ENCODE results near the gene PRR5. TPM values are rescaled to one million over a fixed set of nuclear protein-coding genes. Genes with fewer than 3 reads are reported as not detected.
"Not testable (repeated sequence)": the region's sequence is repeated elsewhere in the genome, so short reads cannot be mapped to it uniquely, and the experiment has no call there.

Gene PRR5
- total RNA-seq, 1 experiment from 2014 or later, result 57.9 TPM

DNA sequence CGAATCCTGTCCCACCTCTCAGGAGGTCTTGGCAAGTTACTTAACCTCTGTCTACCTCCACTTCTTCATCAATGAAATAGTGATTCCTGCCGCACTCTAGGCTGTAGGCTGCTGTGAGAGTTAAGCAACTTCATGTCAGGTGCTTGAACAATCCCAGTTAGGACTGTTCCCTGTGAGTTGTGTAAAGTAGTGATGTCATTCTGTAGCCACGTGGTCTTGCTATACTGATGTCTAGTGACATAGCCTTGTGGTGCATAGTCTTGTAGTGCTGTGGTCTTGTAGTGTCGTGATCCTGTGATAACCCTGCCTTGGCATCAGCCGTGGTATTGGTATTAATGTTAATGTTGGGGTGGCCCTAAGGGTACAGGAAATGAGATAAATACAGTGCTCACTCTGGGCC lies 30.3 kb upstream of the PRR5 start:
- in situ Hi-C loops (cut with HindIII; ENCODE audit: low sequenced_read_pairs), result no loop called here
- DNase-seq (ENCODE audit: low spot score), result no peak

DNA sequence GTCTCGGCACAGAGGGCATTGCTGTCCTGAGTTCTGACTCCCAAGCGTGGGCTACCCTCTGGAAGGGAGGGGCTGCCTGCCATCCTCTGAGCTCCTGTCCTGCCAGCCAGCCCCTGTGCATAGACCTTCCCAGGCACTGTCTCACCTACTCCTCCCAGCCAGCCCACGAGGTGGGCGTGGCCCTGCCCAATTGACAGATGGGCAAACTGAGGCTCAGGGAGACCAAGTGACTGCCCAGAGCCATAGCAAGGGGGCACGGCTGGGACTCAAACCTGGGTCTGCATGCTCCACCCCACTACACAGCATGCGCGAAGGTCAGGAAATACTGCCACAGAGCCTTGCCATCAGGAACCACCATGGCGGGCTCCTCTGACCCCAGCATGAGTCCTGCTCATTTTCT lies 29.4 kb upstream of the PRR5 start:
- in situ Hi-C loops (cut with HindIII; ENCODE audit: low sequenced_read_pairs), result no loop called here

DNA sequence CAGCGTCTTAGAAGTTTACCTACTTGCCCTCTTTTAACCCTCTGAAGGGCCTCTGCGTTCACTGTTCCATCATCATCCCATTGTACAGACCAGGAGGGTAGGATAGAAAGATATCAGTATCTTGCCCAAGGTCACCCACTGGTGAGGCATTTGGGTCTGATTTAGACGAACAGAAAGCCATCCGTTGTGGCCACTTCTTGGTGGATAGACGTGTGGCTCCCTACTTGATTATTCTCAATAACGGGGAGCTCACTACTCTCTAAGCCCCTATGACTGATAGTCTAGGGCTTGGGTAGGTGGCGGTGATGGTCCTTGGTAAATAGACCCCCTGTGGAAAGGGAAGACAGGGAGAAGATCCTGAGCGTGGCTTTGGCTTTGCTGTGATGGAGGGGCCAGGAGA lies 28.6 kb upstream of the PRR5 start:
- no peak for DNase-seq (ENCODE audit: low spot score)
- in situ Hi-C loops (cut with HindIII; ENCODE audit: low sequenced_read_pairs), result no loop called here

More for the DNA sequence above, 29.4 kb upstream of the PRR5 start:
- no peak for DNase-seq (ENCODE audit: low spot score)

DNA sequence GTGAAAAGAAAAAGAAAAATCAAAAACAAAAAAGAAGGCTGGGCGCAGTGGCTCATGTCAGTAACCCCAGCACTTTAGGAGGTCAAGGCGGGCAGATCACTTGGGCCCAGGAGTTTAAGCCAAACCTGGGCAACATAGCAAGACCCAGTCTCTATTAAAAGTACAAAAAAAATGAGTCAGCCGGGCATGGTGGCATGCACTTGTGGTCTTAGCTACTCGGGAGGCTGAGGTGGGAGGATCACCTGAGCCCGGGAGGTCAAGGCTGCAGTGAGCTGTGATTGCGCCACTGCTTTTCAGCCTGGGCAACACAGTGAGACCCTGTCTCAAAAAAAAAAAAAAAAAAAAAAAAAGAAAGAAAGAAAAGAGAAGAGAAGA lies 26.0 kb upstream of the PRR5 start:
- in situ Hi-C loops (cut with HindIII; ENCODE audit: low sequenced_read_pairs); DNase-seq (ENCODE audit: low spot score): not testable (repeated sequence)

DNA sequence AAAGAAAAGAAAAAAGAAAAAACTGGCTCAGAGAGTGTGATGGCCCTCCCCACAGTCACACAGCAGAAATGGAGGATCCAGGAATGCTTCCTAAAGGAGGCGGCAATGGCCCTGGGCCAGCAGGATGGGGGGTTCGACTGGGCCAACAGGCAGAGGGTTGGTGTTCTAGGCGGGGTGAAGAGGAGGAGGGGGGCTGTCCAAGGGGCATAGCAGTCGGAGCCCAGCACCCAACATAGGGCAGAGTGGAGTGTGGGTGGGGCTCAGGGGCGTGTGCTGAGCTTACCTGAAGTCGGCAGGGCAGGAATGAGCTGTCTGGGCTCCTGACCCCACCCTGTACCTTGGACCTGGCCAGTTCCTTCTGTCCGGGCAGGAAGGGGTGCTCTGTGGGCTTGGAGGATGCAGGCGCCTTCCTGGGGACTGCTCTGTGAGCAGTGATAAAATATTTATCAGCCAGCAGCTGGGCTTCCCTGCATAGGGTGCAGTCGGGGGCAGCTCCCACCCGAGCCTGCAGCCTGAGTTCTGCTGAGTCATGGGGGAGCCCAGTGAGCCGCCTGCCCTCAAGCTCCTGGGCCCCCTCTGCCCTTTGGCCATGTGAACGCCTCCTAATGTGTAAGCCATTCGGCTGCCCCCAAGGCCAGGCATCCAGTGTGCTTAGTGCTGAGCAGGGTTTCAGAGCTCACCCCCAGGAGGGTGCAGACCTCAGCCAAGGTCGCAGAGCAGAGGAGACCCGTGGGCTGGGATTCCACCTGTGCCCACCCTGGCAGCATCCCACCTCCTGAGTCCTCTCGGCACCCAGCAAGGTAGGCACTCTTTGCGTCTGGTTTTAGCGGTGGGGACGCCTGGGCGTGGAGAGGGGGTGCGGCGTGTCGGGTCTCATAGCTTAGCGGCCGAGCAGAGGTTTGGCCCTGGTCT lies 25.3 kb upstream of the PRR5 start:
- in situ Hi-C loops (cut with HindIII; ENCODE audit: low sequenced_read_pairs), result no loop called here
- no peak for DNase-seq (ENCODE audit: low spot score)

DNA sequence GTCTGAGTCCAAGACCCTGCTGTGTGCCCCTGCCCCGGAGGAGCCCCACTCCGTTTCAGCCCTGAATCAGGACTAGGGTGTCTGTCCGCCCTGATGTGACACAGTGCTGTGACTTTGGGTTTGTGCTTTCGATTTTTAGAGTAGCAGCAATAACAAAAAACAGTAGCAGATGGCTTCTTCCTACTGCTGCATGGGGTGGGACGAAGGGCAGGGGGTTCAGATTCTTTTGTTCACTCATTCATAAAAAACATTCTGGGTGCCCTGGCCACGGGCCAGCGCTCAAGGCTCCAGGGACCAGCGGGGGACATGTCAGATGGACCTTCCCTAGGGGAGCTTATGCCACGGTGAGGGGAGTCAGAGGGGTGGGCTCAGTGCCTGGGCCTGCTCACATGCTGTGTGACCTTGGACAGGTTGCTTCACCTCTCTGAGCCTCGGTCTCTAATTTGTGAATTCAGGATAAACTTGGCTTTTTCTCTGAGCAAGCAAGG lies 24.6 kb upstream of the PRR5 start:
- in situ Hi-C loops (cut with HindIII; ENCODE audit: low sequenced_read_pairs), result no loop called here
- DNase-seq (ENCODE audit: low spot score), result no peak

DNA sequence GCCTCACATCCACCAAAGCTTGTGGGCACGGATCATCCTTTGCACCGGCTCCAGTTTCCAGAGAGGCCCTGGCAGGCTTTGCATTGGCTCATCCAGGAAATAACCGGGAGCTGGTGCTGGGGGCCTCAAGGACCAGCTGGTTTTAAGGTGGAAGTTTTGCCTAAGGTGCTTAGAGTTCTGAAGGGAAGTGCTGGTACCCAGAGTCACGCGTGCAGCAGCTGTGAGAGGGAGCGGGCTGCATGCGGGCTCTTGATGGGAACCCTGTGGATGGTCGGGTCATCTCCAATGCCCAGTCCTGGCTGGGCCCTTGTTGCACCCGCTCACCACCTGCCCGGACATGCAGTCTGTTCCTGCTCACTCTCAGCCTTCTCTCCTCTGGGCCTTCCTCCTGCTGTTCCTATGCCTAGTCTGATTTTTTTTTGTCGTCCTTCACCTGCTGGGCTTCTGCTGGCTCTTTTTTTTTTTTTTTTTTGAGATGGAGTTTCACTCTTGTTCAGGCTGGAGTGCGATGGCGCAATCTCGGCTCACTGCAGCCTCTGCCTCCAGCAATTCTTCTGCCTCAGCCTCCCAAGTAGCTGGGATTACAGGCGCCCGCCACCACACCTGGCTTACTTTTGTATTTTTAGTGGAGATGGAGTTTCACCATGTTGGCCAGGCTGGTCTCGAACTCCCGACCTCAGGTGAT lies 24.0 kb upstream of the PRR5 start:
- in situ Hi-C loops (cut with HindIII; ENCODE audit: low sequenced_read_pairs), result no loop called here
- DNase-seq (ENCODE audit: low spot score), result no peak

DNA sequence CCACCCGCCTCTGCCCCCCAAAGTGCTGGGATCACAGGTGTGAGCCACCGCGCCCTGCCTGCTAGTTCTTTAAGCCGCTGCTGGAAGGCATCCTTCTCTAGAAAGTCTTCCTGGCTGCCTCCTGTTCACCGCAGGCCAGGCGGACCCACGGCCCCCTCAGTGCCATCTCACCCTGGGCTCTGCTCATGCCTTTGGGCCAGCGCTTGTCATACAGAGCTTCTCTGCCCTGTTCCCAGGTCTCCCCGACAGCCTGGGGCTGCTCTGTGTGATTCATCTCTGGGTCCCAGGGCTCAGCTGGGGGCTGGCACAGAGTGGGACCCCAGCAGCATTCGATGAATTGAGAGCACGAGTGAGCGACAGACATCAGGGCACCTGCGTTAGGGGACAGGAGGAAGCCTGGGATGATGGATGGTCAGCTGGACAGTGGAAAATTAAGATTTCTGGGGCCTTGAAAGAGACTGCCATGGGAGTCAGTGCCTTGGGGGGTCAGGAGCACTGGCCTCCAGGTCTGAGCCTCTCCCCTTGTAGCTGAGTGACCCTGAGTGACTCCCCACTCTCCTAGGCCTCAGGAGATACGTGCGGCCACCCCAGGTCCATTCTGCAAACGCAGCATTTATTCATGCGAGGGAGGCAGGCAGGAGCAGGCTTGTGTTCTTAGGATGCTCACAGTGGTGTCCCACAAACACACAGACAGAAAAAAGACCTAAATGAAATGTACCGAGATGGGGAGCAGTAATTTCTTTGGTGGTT lies 23.3 kb upstream of the PRR5 start:
- no peak for DNase-seq (ENCODE audit: low spot score)

DNA sequence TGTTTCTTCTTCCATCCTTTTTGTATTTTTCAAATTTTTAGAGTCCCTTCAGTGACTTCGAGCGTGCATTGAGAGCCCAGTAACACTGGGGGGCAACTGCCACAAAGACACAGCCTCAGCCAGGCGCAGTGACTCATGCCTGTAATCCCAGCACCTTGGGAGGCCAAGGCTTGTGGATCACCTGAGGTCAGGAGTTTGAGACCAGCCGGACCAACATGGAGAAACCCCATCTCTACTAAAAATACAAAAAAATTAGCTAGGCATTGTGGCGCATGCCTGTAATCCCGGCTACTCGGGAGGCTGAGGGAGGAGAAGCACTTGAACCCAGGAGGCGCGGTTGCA lies 22.7 kb upstream of the PRR5 start:
- DNase-seq (ENCODE audit: low spot score); in situ Hi-C loops (cut with HindIII; ENCODE audit: low sequenced_read_pairs): not testable (repeated sequence)

More for the DNA sequence above, 23.3 kb upstream of the PRR5 start:
- in situ Hi-C loops (cut with HindIII; ENCODE audit: low sequenced_read_pairs), result no loop called here

DNA sequence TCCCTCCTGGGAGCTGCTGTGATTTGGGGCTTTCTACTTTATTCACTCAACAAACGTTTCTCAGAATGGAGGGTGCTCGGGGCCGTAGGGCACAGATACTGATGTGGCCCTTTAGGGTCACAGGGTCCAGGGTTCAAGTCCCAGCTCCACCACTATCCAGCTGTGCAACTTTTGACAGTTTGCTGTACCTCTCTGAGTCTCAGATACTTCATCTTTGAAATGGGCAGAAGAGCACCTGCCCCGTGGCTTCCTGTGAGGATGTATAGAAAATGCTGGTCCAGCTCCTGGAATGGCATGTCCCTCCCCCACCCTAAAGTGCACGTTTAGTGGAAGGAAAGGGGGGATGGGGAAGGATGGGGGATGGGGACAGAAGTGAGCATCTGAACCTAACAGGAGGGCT lies 21.9 kb upstream of the PRR5 start:
- no peak for DNase-seq (ENCODE audit: low spot score)
- in situ Hi-C loops (cut with HindIII; ENCODE audit: low sequenced_read_pairs), result no loop called here

DNA sequence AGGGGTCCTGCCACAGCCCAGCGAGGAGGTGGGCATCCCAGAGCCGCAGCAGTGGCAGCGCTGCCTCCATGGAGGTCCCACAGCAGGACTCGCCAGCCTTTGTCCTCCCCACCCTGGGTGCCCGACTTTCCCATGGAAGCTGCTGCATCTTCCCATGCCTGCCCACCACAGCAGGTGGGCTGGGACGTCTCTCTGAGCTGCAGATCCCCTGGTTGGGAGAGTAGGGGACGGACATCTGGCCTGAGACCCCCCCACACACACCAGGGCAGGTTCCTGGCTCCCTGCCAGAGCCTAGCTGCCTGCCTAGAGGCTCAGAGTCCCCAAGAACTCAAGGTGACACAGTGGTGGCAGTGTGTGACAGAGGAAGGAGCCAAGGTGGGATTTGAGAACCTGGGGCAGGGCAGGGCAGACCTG lies 21.5 kb upstream of the PRR5 start:
- in situ Hi-C loops (cut with HindIII; ENCODE audit: low sequenced_read_pairs), result no loop called here
- DNase-seq (ENCODE audit: low spot score), result no peak

DNA sequence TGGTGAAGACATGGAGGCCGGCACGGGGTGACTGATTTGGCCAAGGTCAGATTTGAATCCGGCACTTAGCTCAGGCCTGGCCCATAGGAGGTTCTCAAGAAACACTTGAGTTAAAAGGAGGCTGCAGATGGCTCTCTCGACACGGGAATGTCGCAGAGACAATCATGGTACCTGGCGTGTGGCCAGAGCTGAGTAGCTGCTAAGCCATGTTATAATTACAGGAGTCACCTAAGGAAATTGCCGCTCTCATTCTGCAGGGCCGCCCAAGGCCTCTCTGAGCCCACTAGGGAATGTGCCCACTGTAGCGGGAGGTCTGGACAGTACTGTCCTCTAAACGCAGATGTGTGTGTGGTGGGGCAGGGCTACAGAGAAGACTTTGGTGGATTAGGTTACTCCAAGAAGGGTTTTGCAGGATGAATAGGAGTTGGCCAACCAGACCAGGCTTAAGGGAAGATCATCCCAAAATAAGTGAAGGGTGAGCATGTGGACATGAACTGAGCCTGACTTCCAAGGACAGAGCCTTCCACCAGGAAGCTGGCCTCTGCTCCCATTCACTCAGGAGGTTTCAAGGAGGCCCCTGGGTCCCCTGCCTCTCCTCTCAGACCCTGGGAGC lies 19.3 kb upstream of the PRR5 start:
- no peak for DNase-seq (ENCODE audit: low spot score)
- in situ Hi-C loops (cut with HindIII; ENCODE audit: low sequenced_read_pairs), result no loop called here

DNA sequence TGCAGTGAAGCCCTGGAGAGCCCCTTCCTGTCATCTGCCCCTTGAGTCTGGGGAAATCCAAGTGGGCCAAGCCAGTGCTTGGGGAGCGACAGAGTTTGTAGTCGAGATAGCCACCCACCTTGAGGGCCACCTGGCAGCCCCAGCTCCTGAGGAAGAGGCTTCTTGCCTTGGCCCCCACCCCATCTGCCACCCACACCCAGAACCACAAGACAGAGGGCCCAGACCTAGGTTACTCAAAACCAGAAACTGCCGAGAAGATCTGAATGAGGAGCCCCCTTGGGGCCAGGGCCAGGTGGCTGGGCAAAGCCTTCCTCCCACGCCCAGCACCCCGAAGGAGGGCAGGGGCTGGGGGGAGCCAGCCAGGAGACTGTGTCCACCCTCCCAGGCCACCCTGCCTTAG lies 18.8 kb upstream of the PRR5 start:
- in situ Hi-C loops (cut with HindIII; ENCODE audit: low sequenced_read_pairs), result no loop called here
- no peak for DNase-seq (ENCODE audit: low spot score)

DNA sequence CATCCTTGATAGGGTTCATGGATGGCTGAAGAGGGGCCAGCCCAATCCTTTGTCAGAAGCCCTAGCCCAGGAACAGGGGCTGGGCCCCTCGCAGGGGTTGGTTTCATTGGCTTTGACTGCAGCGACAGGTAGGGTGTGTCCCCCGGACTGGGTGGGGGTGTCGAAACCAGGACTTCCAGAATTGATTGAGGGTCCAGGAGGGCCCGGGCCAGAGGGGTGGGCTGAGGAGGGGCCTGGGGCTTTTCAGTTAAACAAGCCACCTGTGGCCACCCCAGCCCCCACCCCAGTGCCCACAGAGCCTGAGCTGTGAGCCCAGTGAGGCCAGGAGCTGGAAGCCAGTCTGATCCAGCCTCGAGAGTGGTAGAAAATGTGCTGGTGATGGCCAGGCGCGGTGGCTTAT lies 18.1 kb upstream of the PRR5 start:
- DNase-seq (ENCODE audit: low spot score), result no peak

DNA sequence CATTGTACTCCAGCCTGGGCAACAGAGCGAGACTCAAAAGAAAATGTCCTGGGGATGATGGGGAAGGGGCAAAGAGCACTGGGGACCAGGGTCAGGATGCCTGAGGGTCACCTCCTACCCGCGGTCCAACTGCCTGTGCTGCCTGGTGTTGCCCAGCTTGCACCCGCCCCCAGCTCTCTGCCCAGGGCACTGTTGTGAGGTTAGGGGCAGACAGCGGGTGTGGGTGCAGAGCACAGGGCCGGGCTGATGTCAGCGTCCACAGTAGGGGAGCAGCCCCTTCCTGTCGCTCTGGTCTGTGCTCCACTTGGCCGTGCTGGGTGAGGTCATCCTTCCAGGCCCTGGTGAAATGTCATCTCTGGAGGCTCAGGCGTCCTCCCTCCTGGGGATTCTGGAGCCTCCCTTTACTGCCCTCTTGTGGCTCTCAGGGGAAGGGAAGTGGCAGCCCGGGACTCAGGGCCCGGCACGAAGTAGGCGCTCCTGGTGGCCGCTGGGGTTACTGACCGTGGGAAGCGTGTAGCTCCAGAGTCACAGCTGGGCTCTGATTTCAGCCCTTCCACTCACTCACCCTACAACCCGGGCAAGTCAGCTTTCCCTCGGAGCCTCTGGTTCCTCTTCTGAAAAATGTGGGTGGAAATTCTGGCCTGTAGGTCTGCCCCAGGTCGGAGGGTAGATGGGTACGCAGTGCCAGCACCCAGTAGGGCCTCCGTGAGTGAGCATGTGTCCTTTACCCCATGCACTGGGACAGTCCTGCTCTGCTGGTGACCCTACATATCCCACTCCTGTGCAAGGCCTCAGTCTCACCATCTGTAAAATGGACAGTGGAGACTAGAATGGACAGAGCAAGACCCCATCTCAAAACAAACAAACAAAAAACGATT lies 17.3 kb upstream of the PRR5 start:
- in situ Hi-C loops (cut with HindIII; ENCODE audit: low sequenced_read_pairs), result no loop called here
- DNase-seq (ENCODE audit: low spot score), result peak; percentile 64

More for the DNA sequence above, 18.1 kb upstream of the PRR5 start:
- in situ Hi-C loops (cut with HindIII; ENCODE audit: low sequenced_read_pairs), result no loop called here

DNA sequence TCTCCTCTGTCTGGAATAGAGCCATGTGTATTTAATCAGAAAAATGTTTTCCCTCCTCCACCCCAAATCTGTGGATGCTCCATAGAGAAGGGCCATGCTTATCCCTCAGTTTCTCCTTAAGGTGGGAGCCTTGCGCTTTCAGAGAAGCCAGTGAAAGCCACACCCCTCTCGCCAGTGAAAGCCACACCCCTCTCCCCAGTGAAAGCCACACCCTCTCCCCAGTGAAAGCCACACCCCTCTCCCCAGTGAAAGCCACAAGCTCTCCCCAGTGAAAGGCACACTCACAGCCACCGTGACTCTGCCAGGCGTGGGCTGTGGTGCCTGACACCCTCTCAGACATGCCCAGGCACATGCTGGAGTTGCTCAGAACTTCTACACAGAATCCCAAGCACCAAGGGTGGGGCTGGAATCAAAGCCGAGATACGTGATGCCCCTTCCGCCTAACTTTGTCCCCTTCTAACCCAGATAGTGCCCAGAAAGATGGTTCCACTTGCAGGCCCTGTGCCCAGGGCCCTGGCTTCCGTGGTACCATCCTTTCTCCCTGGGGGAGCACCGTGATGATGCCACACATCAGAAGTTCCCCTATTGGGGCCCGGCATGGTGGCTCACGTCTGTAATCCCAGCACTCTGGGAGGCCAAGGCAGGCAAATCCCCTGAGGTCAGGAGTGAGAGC lies 16.5 kb upstream of the PRR5 start:
- in situ Hi-C loops (cut with HindIII; ENCODE audit: low sequenced_read_pairs), result no loop called here
- DNase-seq (ENCODE audit: low spot score), result no peak

DNA sequence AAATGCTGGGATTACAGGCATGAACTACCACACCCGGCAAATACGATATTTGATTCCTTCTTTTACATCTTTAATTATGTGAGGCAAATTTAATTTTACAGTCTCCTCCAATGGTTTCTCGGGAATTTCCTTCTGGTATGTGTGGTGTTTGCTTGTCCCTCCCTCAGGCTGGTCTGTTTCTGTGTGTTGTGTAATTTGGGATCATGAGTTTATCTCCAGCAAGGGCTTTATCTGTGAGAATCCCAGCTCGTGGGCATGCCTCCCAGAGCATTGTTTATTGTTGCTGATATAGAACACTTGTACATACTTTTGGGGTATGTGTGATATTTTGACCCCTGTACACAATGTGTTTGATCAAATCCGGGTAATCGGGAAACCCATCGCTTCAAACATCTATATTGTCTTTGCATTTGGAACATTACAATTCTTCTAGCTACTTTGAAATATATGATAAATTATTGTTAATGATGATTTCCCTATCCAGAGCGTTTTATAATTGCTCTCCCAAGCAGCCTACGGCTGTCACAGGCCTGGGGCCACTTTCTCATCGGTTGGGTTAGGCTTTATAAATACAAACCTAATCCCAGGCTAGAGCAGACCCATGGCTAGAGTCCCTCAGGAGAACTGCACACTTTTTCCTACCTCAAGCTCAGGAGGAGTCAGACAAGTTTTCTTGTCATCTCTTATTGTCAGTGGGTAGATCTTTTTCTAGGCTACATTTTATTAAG lies 15.0 kb upstream of the PRR5 start:
- in situ Hi-C loops (cut with HindIII; ENCODE audit: low sequenced_read_pairs), result no loop called here

More for the DNA sequence above, 15.0 kb upstream of the PRR5 start:
- no peak for DNase-seq (ENCODE audit: low spot score)

All from G401 (cell line).